IMR-90 (cell line): ENCODE measurements around the gene TEX28. TPM values are rescaled to one million over a fixed set of nuclear protein-coding genes. Genes with fewer than 3 reads are reported as not detected.

ENCODE experiments used
- ATAC-seq: fragments of 200-7000 bp; cut with Tn5 transposase; 2 replicates; pipeline ENCODE4 v1.9.1; 2020; ENCODE audit warnings: low read depth, mild to moderate bottlenecking, moderate library complexity
- BruUV-seq: library from RNA; stranded (reverse); fragments of 400-500 nt; replicated peaks from 2 replicates; lab custom pipeline; 2021; lab: Mats Ljungman, UMichigan
- CTCF ChIA-PET: fragments of 300-600 bp; formaldehyde crosslinking; extraction: SDS; loops from one replicate; lab custom pipeline; 2021; ENCODE audit warnings: antibody characterized with exemption; lab: Yijun Ruan, JAX
- POLR2A ChIA-PET: fragments of 300-600 bp; sonication (Branson Sonifier 250); formaldehyde crosslinking; loops from one replicate; lab custom pipeline; 2022; ENCODE audit warnings: antibody characterized with exemption; ENCODE audit not compliant: unreplicated experiment; lab: Charles Lee
- DNase-seq: peaks from one replicate; pipeline ENCODE4 v3.0.0; 2013
- H2AFZ ChIP-seq: replicated peaks from 2 replicates; pipeline ENCODE3; 2013; ENCODE audit warnings: low read length, mild to moderate bottlenecking; ENCODE audit not compliant: poor library complexity
- H2AK5ac ChIP-seq: 2 replicates; pipeline ENCODE4 v1.6.1; 2013; ENCODE audit warnings: low read depth, low read length, inconsistent platforms
- H2AK9ac ChIP-seq: replicated peaks from 2 replicates; pipeline ENCODE3; 2013; ENCODE audit warnings: mild to moderate bottlenecking, low read depth, low read length, moderate library complexity; ENCODE audit not compliant: poor library complexity
- H2BK120ac ChIP-seq: 2 replicates; pipeline ENCODE4 v1.6.1; 2013; ENCODE audit warnings: low read depth, low read length, inconsistent platforms
- H2BK15ac ChIP-seq: 3 replicates; pipeline ENCODE4 v1.6.1; 2013; ENCODE audit warnings: low read depth, low read length, inconsistent platforms
- H2BK20ac ChIP-seq: 2 replicates; pipeline ENCODE4 v1.6.1; 2013; ENCODE audit warnings: low read depth, mild to moderate bottlenecking, inconsistent platforms, low read length, moderate library complexity
- H2BK5ac ChIP-seq: 2 replicates; pipeline ENCODE4 v1.6.1; 2013; ENCODE audit warnings: mild to moderate bottlenecking, low read depth, low read length, inconsistent platforms; ENCODE audit not compliant: poor library complexity, severe bottlenecking
- H3K14ac ChIP-seq: replicated peaks from 2 replicates; pipeline ENCODE4 v1.6.1; 2013; ENCODE audit warnings: low read depth, low read length, inconsistent platforms
- H3K18ac ChIP-seq: 2 replicates; pipeline ENCODE4 v1.6.1; 2013; ENCODE audit warnings: low read depth, low read length, control low read depth
- H3K23ac ChIP-seq: 2 replicates; pipeline ENCODE4 v1.6.1; 2013; ENCODE audit warnings: low read depth, low read length, inconsistent platforms
- H3K27ac ChIP-seq: 2 replicates; pipeline ENCODE4 v1.5.1; 2013; ENCODE audit warnings: mild to moderate bottlenecking, control low read depth, low read length; ENCODE audit not compliant: insufficient read depth
- H3K27me3 ChIP-seq: 2 replicates; pipeline ENCODE4 v1.6.1; 2013; ENCODE audit warnings: low read length; ENCODE audit not compliant: control insufficient read depth, insufficient read depth
- H3K36me3 ChIP-seq: 2 replicates; pipeline ENCODE4 v1.6.1; 2013; ENCODE audit warnings: low read length, mixed read lengths; ENCODE audit not compliant: control insufficient read depth, insufficient read depth
- H3K4ac ChIP-seq: 2 replicates; pipeline ENCODE4 v1.6.1; 2013; ENCODE audit warnings: low read depth, low read length, inconsistent platforms
- H3K4me1 ChIP-seq: 2 replicates; pipeline ENCODE4 v1.6.1; 2013; ENCODE audit warnings: low read length, mixed read lengths; ENCODE audit not compliant: control insufficient read depth, insufficient read depth
- H3K4me2 ChIP-seq: 2 replicates; pipeline ENCODE4 v1.6.1; 2013; ENCODE audit warnings: low read depth, mild to moderate bottlenecking, control low read depth, low read length, moderate library complexity
- H3K4me3 ChIP-seq: 2 replicates; pipeline ENCODE4 v1.5.1; 2013; ENCODE audit warnings: low read depth, mild to moderate bottlenecking, control low read depth, low read length, moderate library complexity; ENCODE audit not compliant: insufficient read depth
- H3K56ac ChIP-seq: 2 replicates; pipeline ENCODE4 v1.6.1; 2013; ENCODE audit warnings: low read length, inconsistent platforms; ENCODE audit not compliant: insufficient read depth; ENCODE audit errors: extremely low read depth
- H3K79me1 ChIP-seq, 2 experiments: 2 replicates each; pipeline ENCODE4 v1.6.1; 2013; ENCODE audit warnings: low read length in 2 of 2, inconsistent platforms in 1 of 2, low read depth in 1 of 2
- H3K9ac ChIP-seq: 2 replicates; pipeline ENCODE4 v1.6.1; 2013; ENCODE audit warnings: low read depth, low read length, control low read depth
- H3K9me1 ChIP-seq: 2 replicates; pipeline ENCODE4 v1.6.1; 2013; ENCODE audit warnings: low read length, inconsistent platforms; ENCODE audit not compliant: insufficient read depth
- H3K9me3 ChIP-seq: 2 replicates; pipeline ENCODE4 v1.6.1; 2013; ENCODE audit warnings: low read length; ENCODE audit not compliant: control insufficient read depth, insufficient read depth
- H4K20me1 ChIP-seq: 2 replicates; pipeline ENCODE4 v1.6.1; 2013; ENCODE audit warnings: low read length, inconsistent platforms; ENCODE audit not compliant: insufficient read depth
- H4K5ac ChIP-seq: 2 replicates; pipeline ENCODE4 v1.6.1; 2013; ENCODE audit warnings: mild to moderate bottlenecking, low read depth, low read length, control low read depth
- H4K8ac ChIP-seq, 2 experiments: 2 replicates each; pipeline ENCODE4 v1.6.1; 2013; ENCODE audit warnings: low read depth in 2 of 2, low read length in 2 of 2, control low read depth in 1 of 2, inconsistent platforms in 1 of 2
- H4K91ac ChIP-seq: 2 replicates; pipeline ENCODE4 v1.6.1; 2013; ENCODE audit warnings: low read depth, low read length, inconsistent platforms; ENCODE audit not compliant: insufficient read depth
- CHD1 ChIP-seq: IDR thresholded peaks from 2 replicates; pipeline ENCODE4 v1.6.1; 2012; ENCODE audit warnings: low read depth, low read length, improper control_type of control experiment
- MAFK ChIP-seq: IDR thresholded peaks from 2 replicates; pipeline ENCODE4 v1.6.1; 2012; ENCODE audit warnings: low read depth, low read length, improper control_type of control experiment
- MXI1 ChIP-seq: IDR thresholded peaks from 2 replicates; pipeline ENCODE4 v1.6.1; 2012; ENCODE audit warnings: low read depth, mild to moderate bottlenecking, low read length, moderate library complexity, borderline replicate concordance
- RAD21 ChIP-seq: IDR thresholded peaks from 2 replicates; pipeline ENCODE4 v1.6.1; 2012; ENCODE audit warnings: low read length, improper control_type of control experiment
- RCOR1 ChIP-seq: IDR thresholded peaks from 2 replicates; pipeline ENCODE4 v1.6.1; 2012; ENCODE audit warnings: mild to moderate bottlenecking, low read length, improper control_type of control experiment; ENCODE audit not compliant: insufficient replicate concordance
- WGBS, 2 experiments: methylation state at CpG; one replicate each; pipeline versions ENCODE4 v1.1.5 to v1.1.7; 2013; ENCODE audit warnings: missing lambda C conversion rate in 2 of 2; ENCODE audit not compliant: insufficient read length in 1 of 2; ENCODE audit errors: extremely low coverage in 2 of 2; 5-methylcytosine and 5-hydroxymethylcytosine counted together
- dilution Hi-C: fragments of 300-500 bp; cut with HindIII; formaldehyde crosslinking; loops from one replicate; pipeline ENCODE4 v1.14.3; 2018; ENCODE audit warnings: low sequenced_read_pairs; ENCODE audit not compliant: unreplicated experiment
- in situ Hi-C: fragments of 300-500 bp; cut with MboI; formaldehyde crosslinking; loops from 3 replicates; pipeline ENCODE4 v1.14.3; 2019; ENCODE audit warnings: low sequenced_read_pairs, inconsistent platforms, mixed read lengths
- intact Hi-C: fragments of 100-400 bp; cut with micrococcal nuclease; formaldehyde crosslinking; loops from 2 replicates; pipeline ENCODE4 v1.10.0; 2022
- polyA plus RNA-seq, 3 experiments: library from polyadenylated mRNA; depleted of rRNA; stranded (reverse); fragments of >200 nt; gene quantifications; 2 replicates each; pipeline ENCODE4 v1.2.3, GENCODE V29; 2012; ENCODE audit warnings: low replicate concordance in 1 of 3
- total RNA-seq: library from RNA; depleted of rRNA; stranded (reverse); fragments of >200 nt; gene quantifications from 2 replicates; pipeline ENCODE4 v1.2.3, GENCODE V29; 2012
- TF ChIP-seq, protein P1 (sequence below): conservative IDR thresholded peaks from 2 replicates; pipeline ENCODE4 v1.5.1; 2012; ENCODE audit warnings: mild to moderate bottlenecking, low read depth, low read length, improper control_type of control experiment
- TF ChIP-seq, protein P2 (sequence below): fragments of 150-350 bp; IDR thresholded peaks from 2 replicates; pipeline ENCODE4 v1.6.1; 2016; ENCODE audit warnings: low read depth, mild to moderate bottlenecking, low read length, moderate library complexity, borderline replicate concordance
- TF ChIP-seq, protein P3 (sequence below): fragments of 150-350 bp; IDR thresholded peaks from 2 replicates; pipeline ENCODE4 v1.6.1; 2017; ENCODE audit warnings: mild to moderate bottlenecking, antibody characterized with exemption, low read length, low read depth

Gene TEX28
- total and polyA plus RNA-seq, 2 of the 4 experiments (the other 2 are of a cell fraction): not detected

DNA sequence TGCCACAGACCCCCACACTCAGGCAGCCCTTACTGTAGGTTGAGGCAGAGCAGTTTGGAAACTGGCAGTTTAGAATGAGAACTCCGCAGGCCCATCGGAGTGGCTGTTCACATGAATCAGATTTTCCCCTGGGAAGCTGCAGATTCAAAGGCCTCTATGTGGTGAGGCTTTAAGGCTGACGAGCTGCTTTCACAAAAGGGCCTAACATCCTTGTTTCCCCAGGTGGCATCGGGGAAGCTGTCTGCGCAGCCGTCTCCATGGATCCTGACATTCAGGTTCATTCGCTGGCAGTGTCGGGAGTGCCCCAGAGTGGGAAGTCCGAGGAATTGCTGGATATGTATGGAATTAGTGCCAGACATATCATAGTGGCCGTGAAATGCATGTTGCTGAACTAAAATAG lies 34.4 kb upstream of the TEX28 start:
- ChIA-PET CTCF (no interaction called here), POLR2A (no interaction called here)
- TF ChIP-seq, protein P1, sequence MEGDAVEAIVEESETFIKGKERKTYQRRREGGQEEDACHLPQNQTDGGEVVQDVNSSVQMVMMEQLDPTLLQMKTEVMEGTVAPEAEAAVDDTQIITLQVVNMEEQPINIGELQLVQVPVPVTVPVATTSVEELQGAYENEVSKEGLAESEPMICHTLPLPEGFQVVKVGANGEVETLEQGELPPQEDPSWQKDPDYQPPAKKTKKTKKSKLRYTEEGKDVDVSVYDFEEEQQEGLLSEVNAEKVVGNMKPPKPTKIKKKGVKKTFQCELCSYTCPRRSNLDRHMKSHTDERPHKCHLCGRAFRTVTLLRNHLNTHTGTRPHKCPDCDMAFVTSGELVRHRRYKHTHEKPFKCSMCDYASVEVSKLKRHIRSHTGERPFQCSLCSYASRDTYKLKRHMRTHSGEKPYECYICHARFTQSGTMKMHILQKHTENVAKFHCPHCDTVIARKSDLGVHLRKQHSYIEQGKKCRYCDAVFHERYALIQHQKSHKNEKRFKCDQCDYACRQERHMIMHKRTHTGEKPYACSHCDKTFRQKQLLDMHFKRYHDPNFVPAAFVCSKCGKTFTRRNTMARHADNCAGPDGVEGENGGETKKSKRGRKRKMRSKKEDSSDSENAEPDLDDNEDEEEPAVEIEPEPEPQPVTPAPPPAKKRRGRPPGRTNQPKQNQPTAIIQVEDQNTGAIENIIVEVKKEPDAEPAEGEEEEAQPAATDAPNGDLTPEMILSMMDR: no peak
- TF ChIP-seq MXI1: no peak
- TF ChIP-seq MAFK: no peak
- TF ChIP-seq RAD21: no peak
- TF ChIP-seq, protein P2, sequence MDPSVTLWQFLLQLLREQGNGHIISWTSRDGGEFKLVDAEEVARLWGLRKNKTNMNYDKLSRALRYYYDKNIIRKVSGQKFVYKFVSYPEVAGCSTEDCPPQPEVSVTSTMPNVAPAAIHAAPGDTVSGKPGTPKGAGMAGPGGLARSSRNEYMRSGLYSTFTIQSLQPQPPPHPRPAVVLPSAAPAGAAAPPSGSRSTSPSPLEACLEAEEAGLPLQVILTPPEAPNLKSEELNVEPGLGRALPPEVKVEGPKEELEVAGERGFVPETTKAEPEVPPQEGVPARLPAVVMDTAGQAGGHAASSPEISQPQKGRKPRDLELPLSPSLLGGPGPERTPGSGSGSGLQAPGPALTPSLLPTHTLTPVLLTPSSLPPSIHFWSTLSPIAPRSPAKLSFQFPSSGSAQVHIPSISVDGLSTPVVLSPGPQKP: no peak
- TF ChIP-seq CHD1: no peak
- TF ChIP-seq, protein P3, sequence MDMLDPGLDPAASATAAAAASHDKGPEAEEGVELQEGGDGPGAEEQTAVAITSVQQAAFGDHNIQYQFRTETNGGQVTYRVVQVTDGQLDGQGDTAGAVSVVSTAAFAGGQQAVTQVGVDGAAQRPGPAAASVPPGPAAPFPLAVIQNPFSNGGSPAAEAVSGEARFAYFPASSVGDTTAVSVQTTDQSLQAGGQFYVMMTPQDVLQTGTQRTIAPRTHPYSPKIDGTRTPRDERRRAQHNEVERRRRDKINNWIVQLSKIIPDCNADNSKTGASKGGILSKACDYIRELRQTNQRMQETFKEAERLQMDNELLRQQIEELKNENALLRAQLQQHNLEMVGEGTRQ: no peak
- no peak for TF ChIP-seq RCOR1

More for the DNA sequence above, 34.4 kb upstream of the TEX28 start:
- Histone ChIP-seq H3K4me1 (peaks cover 4% of the 10 kb centered on the region; the same call in 1 of the 2 replicates), H3K4ac (no peak overlapping the region), H3K9me3 (peaks cover under 1% of the 10 kb centered on the region; the same call in 1 of the 2 replicates), H3K27me3 (peaks cover 43% of the 10 kb centered on the region), H3K9me1 (no peaks in the 10 kb centered on the region), H2BK120ac (no peak overlapping the region), H3K4me3 (no peak overlapping the region), H4K8ac (no peak overlapping the region), H3K14ac (no peak overlapping the region), H3K56ac (no peak overlapping the region), H4K20me1 (no peaks in the 10 kb centered on the region; the same call in 1 of the 2 replicates), H2BK5ac (no peak overlapping the region), H3K79me1 (no peaks in the 10 kb centered on the region), H3K36me3 (no peaks in the 10 kb centered on the region), H2BK20ac (no peak overlapping the region), H2AK5ac (no peak overlapping the region), H3K23ac (no peak overlapping the region), H3K4me2 (no peak overlapping the region), H2BK15ac (no peak overlapping the region), H4K5ac (no peak overlapping the region), H2AK9ac (no peak overlapping the region), H4K91ac (no peak overlapping the region), H3K27ac (no peak overlapping the region), H3K18ac (no peak overlapping the region), H2AFZ (no peak overlapping the region), H3K9ac (no peak overlapping the region)
- ATAC-seq: no peak
- dilution Hi-C loops (no loop called here), in situ Hi-C loops (no loop called here), intact Hi-C loops (no loop called here)
- no peak for DNase-seq
- no CpG with 5 or more reads among the region's 10 CpGs for WGBS, 2 experiments
- no TSS peak for BruUV-seq
